GM18517 (cell line): ENCODE data around the gene RPL41.
"Not testable (repeated sequence)": the region's sequence is repeated elsewhere in the genome, so short reads cannot be mapped to it uniquely, and the experiment has no call there.

Source experiments
- ATAC-seq: cut with Tn5 transposase; IDR thresholded peaks from one replicate; pipeline ENCODE4 v1.9.1; 2021; ENCODE audit warnings: mild to moderate bottlenecking, moderate library complexity; ENCODE audit not compliant: unreplicated experiment

The RPL41 gene

DNA sequence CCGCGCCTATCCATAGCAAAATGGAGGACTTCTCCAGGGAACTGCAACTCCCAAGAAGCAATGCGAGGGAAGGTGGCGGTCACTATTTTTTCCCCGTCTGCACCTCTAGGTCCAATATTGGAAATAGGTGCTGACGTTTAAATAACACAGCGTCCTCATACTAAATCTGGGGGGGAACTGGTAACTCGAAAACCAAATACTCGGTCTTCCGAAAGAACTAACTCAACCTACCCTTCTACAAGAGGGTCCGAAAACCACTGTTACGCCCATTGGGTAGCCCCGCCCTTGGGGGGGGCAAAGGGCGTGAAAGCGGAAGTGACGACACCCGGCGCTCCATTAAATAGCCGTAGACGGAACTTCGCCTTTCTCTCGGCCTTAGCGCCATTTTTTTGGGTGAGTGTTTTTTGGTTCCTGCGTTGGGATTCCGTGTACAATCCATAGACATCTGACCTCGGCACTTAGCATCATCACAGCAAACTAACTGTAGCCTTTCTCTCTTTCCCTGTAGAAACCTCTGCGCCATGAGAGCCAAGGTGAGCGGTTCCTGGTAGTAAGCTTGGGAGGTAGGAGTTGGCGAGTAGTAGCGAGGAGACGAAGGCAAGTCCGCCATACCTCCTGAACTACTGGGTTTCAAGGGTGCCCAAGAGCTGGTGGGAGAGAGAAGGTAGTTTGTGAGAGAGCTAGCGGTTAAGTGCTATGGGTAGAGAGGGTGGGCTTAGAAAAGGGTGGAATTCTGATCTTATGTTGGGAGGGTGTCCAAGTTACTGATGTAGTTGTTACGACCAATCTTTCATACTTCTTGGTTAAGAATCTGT is at the start of gene RPL41:
RPL41 (plus strand) TSS at position 367 of the 815 bp plus-strand sequence.
- ATAC-seq, result peak; percentile 40

DNA sequence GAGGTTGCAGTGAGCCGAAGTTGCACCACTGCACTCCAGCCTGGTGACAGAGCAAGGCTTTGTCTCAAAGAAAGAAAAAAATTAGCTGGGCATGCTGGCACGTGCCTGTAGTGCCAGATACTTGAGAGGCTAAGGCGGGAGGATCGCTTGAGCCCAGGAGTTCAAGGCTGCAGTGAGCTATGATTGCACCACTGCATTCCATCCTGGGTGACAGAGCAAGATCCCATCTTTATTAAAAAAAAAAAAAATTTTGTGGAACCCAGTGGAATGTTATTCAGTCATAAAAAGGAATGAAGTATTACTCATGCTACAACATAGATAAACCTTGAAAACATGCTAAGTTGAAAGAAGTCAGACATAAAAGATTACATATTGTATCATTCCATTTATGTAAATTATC is 44.8 kb upstream of the RPL41 start:
- no peak for ATAC-seq

DNA sequence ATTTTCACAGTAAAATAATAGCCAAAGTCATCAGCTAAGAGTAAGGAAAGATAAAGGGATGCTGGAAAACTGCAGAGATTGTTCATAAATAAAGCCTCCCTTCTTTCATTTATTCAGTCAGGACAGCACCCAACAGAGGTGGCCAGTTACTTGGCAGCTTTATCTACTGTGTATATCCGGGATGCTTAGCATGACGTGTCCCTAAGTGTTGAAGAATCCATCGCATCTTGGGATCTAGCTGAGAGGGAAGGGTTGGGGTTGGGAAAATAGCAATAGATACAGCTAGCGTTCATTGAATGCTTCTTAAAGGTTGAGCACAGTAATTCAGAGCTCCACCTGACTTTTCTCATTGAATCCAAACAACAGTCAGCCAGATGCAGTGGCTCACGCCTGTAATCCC is 42.0 kb upstream of the RPL41 start:
- no peak for ATAC-seq

DNA sequence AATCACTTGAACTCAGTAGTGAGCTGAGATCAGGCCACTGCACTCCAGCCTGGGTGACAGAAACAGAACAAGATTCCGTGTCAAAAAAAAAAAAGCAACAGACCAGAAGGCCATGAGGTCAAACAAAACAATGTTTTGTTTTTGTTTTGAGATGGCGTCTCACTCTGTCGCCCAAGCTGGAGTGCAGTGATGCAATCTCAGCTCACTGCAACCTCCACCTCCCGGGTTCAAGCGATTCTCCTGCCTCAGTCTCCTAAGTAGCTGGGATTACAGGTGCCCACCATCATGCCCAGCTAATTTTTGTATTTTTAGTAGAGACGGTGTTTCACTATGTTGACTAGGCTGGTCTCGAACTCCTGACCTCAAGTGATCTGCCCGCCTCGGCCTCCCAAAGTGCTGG is 38.5 kb upstream of the RPL41 start:
- ATAC-seq, result not testable (repeated sequence)

DNA sequence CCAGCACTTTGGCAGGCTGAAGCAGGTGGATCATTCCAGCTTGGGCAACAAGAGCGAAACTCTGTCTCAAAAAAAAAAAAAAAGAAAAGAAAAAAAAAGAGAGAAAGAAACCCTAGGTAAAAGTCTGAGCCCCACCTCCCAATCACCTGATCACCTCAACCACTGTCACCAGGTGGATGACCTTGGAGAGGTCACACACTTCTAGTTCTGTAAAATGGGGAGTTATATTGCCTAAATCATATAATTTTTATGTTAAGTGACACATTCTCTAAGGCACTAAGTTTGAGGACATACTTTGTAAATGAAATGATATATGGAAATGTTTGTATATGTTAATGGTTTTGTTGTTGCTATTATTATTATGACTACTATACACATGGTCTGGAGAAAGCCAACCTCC is 38.0 kb upstream of the RPL41 start:
- ATAC-seq, result no peak

DNA sequence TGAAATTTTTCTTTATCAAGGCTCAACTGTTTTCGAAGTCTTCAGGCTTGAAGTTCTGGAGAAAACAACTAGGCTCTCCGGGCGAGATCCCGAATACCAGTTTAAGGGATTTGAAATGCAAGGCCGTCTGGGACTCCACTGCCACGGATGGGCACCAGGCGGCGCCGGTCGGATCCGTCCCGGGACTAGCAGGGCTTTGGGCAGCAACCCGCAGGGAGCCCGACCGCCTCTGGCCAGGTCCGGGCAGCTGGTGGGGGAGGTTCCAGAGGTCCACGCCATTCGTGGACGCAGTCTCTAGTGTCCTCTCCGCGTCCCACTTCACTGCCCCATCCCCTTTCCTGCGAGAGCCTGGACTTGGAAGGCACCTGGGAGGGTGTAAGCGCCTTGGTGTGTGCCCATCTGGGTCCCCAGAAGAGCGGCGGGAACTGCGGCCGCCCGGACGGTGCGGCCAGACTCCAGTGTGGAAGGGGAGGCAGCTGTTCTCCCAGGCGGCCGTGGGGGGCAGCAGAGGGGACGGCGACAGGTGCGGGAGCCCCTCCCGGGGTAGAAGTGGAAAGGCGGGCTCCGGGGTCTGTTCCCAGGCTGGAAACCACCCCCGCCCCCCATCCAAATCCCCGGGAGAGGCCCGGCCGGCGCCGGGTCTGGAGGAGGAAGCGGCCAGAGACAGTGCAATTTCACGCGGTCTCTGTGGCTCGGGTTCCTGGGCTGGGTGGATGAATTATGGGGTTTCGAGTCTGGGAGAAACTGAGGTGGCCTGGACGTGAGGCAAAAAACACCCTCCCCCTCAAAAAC is 37.3 kb upstream of the RPL41 start:
- no peak for ATAC-seq

DNA sequence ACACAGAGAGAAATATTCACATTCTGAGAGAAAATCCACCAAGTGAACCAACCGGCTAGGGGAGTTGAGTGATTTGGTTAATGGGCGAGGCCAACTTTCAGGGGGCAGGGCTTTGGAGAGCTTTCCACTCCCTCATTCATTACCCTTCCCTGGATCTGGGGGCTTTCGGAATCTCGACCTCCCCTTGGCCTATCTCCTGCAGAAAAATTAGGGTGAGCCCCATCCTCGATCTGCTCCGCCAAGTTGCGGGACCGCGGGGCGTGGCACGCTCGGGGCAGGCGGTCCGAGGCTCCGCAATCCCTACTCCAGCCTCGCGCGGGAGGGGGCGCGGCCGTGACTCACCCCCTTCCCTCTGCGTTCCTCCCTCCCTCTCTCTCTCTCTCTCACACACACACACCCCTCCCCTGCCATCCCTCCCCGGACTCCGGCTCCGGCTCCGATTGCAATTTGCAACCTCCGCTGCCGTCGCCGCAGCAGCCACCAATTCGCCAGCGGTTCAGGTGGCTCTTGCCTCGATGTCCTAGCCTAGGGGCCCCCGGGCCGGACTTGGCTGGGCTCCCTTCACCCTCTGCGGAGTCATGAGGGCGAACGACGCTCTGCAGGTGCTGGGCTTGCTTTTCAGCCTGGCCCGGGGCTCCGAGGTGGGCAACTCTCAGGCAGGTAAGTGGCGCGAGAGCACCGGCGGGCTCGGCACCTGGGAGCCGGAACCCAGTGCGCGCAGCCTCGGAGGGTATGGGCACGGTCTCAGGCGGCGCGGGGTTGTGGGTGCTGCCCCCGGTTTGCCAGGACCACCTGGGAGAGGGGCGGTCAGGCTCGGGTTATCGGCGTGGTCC is 36.5 kb upstream of the RPL41 start, which contains the start of gene ERBB3:
ERBB3 (plus strand) TSS at position 443 of the 833 bp plus-strand sequence; CDS start at position 579, 136 bp downstream.
- ATAC-seq, result no peak

DNA sequence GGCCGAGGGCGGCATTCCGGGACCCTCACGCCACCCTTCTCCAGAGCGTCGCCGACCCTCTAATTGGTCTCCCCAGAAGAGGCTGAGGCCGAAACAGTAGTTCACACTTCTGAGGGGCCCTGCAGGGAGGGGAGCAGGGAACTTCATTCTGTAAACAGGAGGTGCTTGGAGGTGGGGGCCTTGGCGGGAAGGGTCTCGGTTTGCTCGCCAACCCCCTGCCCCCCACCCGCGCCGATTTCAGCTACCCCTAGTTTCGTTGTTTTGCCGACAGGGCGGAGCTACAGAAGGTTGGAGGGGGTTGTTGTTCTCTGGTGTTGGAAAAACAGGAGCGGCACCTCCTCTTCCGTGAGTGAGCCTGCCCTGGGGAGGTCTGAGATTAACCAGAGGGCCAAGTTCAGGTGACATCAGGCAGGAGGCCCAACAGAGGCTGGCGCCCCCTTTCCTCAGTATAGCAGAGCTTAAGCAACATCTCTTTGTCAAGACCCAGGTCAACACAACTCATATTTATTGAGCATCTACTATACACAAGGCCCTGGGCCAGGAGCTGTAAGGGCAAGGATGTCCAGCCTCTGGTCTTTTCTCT is 35.8 kb upstream of the RPL41 start:
- ATAC-seq, result no peak

DNA sequence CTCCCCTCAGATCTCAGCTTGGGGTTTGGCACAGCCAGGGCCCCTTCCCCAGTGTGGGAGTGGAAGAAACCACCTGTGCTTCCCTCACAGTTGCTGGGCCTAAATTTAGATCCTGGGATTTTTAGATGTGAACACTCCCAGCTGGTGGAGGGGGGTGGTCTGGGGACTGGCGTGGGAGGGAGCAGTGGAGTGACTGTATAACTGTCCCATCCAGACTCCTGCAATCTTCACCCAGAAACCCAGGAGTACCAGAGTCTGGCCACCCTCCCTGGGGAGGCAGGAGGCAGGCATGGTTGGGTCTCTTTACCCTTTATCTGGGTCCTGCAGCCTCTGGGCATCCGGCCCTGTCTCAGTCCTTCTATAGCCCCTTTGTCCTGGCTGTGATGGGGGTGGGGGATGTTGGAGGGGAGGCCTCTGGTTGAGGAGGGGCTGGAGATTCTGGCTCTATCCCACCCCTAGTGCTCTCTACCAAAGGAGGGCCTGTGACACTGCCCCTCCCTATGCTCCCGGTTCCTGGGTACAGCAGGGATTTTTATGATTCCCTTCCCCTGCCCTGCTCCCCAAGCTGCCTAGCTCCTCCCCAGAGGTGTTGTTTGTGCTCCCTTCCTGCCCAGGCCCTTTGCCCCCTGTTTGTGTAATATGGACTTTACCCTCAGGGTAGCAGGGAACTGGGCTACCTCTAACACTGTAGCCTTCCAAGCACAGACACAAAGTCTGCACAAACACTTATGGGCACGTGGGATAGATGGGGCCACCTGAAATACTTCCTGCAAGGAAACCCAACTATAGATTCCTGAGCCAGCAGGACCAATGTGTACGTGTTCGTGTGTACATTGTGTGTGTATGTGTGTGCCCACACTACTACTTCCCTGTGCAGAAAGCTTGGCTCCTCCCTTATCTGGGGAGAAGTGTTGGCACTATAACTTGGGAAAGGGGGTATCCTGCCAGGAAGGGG is 34.8 kb upstream of the RPL41 start:
- ATAC-seq, result no peak

DNA sequence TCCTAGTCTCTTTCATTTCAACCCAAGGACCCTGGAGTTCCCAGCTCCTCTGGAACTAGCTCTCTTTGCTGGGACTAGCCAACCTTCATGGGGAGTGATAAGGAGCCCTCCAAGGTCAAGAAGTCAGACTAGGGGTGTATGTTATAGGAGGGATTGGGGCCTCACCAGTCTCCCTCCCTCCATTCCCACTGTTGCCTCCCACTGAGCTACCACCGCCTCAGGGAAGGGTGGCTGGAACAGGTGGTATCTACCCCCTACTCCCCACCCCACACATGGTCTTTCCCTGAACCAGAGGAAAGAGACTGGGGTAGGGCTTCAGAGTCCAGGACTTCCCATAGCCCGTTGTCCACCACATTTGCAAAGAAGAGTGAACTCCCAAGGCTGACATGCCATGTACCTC is 34.1 kb upstream of the RPL41 start:
- ATAC-seq, result no peak

DNA sequence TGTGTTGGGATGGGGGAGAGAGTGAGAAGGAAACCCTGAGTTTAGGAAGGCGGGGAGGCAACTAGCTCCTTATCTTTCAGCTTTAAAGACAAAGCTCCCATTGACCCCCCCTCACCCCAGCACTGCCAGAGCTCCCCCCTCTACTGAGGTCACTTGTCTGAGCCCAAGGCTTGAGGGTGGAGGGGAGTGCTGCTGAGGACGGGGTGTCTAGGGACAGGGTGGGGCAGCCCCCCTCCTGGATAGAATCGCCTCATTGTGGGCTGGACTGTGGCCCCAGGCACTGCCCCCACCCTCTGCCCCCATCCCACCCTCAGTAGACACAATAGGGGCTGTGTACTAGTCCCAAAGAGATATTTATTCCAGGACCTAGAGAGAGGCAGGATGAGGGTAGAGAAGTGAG is 33.5 kb upstream of the RPL41 start:
- ATAC-seq, result no peak

DNA sequence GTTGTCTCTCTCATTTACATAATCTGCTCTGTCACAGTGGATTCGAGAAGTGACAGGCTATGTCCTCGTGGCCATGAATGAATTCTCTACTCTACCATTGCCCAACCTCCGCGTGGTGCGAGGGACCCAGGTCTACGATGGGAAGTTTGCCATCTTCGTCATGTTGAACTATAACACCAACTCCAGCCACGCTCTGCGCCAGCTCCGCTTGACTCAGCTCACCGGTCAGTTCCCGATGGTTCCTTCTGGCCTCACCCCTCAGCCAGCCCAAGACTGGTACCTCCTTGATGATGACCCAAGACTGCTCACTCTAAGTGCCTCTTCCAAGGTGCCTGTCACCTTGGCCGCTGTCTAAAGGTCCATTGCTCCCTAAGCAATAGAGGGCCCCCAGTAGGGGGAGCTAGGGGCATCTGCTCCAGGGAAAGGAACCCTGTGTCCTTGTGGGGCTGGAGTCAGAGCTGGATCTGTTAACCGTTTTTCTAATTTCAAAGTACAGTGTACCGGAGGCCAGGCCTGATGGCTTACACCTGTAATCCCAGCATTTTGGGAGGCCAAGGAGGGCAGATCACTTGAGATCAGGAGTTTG is 31.4 kb upstream of the RPL41 start:
- ATAC-seq, result no peak

DNA sequence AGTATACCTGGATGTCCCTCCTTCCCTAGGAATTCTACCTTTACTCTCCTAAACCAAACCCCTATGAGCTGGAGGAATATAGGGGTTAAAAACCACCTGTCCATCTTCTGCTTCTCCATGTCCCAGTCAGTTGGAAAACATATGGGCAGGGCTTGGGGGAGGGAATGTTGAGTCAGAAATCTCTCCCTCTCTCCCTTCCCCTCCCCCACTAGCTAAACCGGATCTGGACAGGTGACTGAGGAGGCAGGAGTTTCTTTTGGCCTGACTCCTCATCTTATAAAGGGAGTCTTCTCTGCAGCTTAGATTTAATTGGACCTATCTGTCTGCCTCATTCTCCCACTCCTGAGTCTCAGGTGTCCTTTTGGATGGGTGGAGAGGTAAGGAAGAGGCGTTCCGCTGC is 30.3 kb upstream of the RPL41 start:
- ATAC-seq, result no peak

DNA sequence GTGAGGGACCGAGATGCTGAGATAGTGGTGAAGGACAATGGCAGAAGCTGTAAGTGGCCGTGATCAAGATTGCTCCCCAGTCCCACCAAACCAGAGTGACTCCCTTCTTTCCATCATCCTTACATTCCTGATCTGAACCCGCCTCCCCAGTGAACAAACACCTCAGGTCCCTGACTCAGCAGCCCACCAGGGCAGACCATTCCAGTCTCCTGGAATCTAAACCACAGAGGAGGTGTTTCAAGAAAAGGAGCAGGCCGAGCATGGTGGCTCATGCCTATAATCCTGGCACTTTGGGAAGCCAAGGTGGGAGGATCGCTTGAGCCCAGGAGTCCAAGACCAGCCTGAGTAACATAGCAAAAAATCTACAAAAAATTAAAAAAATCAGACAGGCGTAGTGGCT is 29.8 kb upstream of the RPL41 start:
- ATAC-seq, result no peak

DNA sequence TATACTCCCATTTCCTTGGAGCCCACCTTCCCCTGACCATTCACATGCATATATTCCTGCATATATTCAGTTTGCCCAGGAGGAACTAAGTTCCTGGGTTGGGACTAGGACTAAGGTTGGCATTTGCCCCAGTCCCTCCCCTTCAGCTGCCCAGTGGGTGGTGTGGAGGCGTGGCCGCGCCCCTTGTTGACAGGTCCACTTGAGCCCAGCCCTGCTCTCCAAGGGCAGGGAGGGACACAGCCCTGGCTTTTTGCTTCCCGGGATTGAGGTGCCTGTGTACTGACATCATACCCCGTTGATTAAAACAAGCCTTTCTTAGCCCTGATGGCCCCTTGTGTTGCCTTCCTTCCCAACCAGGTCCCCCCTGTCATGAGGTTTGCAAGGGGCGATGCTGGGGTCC is 29.2 kb upstream of the RPL41 start:
- no peak for ATAC-seq

DNA sequence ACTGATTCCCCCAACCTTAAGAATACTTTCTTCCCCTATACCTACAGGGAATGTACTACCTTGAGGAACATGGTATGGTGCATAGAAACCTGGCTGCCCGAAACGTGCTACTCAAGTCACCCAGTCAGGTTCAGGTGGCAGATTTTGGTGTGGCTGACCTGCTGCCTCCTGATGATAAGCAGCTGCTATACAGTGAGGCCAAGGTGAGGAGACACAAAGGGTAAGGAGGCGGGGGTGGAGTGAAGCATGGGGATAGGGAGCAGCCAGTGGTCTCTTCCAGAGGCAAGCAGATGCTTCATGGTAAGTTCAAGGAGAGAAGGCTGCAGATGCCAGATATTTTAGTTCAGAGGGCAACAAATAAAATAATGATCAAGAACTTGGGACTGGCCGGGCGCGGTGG is 18.7 kb upstream of the RPL41 start:
- ATAC-seq, result no peak

DNA sequence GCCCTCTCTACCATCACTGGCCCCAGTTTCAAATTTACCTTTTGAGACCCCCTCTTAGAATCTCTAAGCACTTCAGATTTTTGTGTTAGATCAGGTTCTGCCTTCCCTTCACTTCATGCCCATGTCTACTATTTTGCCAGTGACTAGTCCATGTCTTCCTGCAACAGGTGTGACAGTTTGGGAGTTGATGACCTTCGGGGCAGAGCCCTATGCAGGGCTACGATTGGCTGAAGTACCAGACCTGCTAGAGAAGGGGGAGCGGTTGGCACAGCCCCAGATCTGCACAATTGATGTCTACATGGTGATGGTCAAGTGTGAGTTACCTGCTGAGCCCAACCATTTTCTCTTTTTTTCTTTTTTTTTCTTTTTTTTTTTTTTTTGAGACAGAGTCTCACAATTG is 17.8 kb upstream of the RPL41 start:
- no peak for ATAC-seq

DNA sequence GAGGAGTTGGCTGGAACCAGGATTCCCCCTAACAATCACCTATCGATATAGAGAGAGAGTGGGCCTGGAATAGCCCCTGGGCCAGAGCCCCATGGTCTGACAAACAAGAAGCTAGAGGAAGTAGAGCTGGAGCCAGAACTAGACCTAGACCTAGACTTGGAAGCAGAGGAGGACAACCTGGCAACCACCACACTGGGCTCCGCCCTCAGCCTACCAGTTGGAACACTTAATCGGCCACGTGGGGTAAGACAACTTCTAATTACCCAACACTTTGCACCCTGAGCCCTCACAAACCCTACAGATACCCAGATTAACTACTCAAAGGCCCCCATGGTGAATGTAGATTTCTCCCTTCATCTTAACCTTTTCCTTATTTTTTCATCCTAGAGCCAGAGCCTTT is 16.6 kb upstream of the RPL41 start:
- ATAC-seq, result no peak

DNA sequence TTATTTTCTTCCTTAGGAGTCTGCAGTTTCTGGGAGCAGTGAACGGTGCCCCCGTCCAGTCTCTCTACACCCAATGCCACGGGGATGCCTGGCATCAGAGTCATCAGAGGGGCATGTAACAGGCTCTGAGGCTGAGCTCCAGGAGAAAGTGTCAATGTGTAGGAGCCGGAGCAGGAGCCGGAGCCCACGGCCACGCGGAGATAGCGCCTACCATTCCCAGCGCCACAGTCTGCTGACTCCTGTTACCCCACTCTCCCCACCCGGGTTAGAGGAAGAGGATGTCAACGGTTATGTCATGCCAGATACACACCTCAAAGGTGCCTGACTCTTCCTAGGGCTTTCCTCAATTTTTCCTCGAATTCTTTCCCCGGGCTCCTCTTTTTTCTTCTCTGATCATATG is 15.4 kb upstream of the RPL41 start:
- no peak for ATAC-seq
